Right lobe of liver (tissue), 6 donors: ENCODE results near the gene MYOT. TPM values are rescaled to one million over a fixed set of nuclear protein-coding genes. Genes with fewer than 3 reads are reported as not detected.

Experiments used
- ATAC-seq, 4 donors: fragments of 200-7000 bp; cut with Tn5 transposase; one replicate each; pipeline ENCODE4 v1.9.1; 2020; ENCODE audit warnings: mild to moderate bottlenecking in 4 of 4, moderate library complexity in 4 of 4
- DNase-seq, 3 donors: peaks; one replicate each; pipeline ENCODE4 v3.0.0-alpha.2; 2020
- H3K27ac ChIP-seq, 3 donors: fragments of 200-600 bp; one replicate each; pipeline ENCODE4 v1.8.0; 2022
- H3K27me3 ChIP-seq, 2 donors: fragments of 200-600 bp; one replicate each; pipeline ENCODE4 v1.8.0; 2022
- H3K36me3 ChIP-seq, 4 donors: fragments of 200-600 bp; sonication (generic) in 1 of 4; one replicate each; pipeline versions ENCODE4 v1.5.1 to v1.8.0; 2017 to 2022; ENCODE audit warnings: control low read depth in 1 of 4
- H3K4me1 ChIP-seq, 4 donors: fragments of 200-600 bp; sonication (generic) in 1 of 4; one replicate each; pipeline versions ENCODE4 v1.5.1 to v1.8.0; 2017 to 2022; ENCODE audit warnings: control low read depth in 1 of 4
- H3K4me3 ChIP-seq, 3 donors: fragments of 200-600 bp; one replicate each; pipeline ENCODE4 v1.8.0; 2022
- H3K9me3 ChIP-seq, 4 donors: fragments of 200-600 bp; sonication (generic) in 1 of 4; one replicate each; pipeline versions ENCODE4 v1.5.1 to v1.8.0; 2017 to 2022; ENCODE audit warnings: control low read depth in 1 of 4
- CTCF ChIP-seq, 4 donors: fragments of 200-600 bp in 3 of 4; fragments of 450-650 bp in 1 of 4; IDR thresholded peaks; one replicate each; pipeline versions ENCODE4 v1.5.1 to v1.8.0; 2016 to 2022; ENCODE audit warnings: antibody characterized with exemption in 4 of 4, mild to moderate bottlenecking in 2 of 4
- POLR2A ChIP-seq: fragments of 450-650 bp; IDR thresholded peaks from one replicate; pipeline ENCODE4 v1.6.1; 2017; ENCODE audit warnings: antibody characterized with exemption, mild to moderate bottlenecking
- WGBS: methylation state at CpG from one replicate; pipeline ENCODE4 v1.1.6; 2018; ENCODE audit warnings: low coverage, low lambda C conversion rate; ENCODE audit not compliant: insufficient coverage; ENCODE audit errors: missing lambda C conversion rate; 5-methylcytosine and 5-hydroxymethylcytosine counted together
- intact Hi-C, 2 donors: fragments of 100-400 bp; cut with DNase I; formaldehyde crosslinking; loops; one replicate each; pipeline versions ENCODE4 v1.11.2 to v1.14.1; 2022
- long read RNA-seq: library from polyadenylated mRNA; unstranded; transcript quantifications from one replicate; pipeline ENCODE4 v2.0.0, GENCODE V29; 2019
- total RNA-seq, 6 experiments: library from RNA; depleted of rRNA in 2 of 6; stranded (reverse); fragments of >200 nt in 2 of 6; fragmentation: NEBNext Ultra II Directional in 3 of 6; extraction: Animal tissue kit (Norgen Biotek cat#: 25700) in 3 of 6; gene quantifications; one replicate each; pipeline versions ENCODE4 v1.1.0 to v1.2.4, GENCODE V29; 2016 to 2023
- donor health status: DM: no; HTN: yes; CAD: no.
- donor health status: DM: no; HTN: no; CAD: no.
- donor health status: DM: no; HTN: no; CAD: no.
- donor health status: DM: no; HTN: yes; CAD: no.
- donor health status: DM: no; HTN: yes; CAD: no.

MYOT gene
- under 1 TPM in 5 of 6 experiments, not detected in 1; 0.31 to 0.88 (median 0.53) TPM for total RNA-seq
- long read RNA-seq, result 0 reads

- H3K27ac ChIP-seq, result no peak within 1 kb of the TSS
- ATAC-seq, result no peak
- no peaks in the 10 kb centered on the region for H3K36me3 ChIP-seq
- no peak for DNase-seq
- H3K9me3 ChIP-seq, result no peaks in the 10 kb centered on the region
- no peaks in the 10 kb centered on the region for H3K4me1 ChIP-seq
- H3K4me3 ChIP-seq, result no peak within 1 kb of the TSS
- TF ChIP-seq POLR2A (no peak), CTCF (IDR thresholded peaks at IDR 0.05) (no peak)
- no peaks in the 10 kb centered on the region for H3K27me3 ChIP-seq
- 43% methylated on average over 3 of the region's 3 CpGs for WGBS
- intact Hi-C loops, result no loop called here
Observed at GRCh38 chr5:137867664-137868063, at the start of gene MYOT. MYOT (plus strand) TSS chr5:137867860; CDS start chr5:137870652, 2,792 bp downstream.

GRCh38 chr5:137819766-137820165, 47.9 kb upstream of the MYOT start:
- Histone ChIP-seq H3K27me3 (no peaks in the 10 kb centered on the region), H3K9me3 (no peaks in the 10 kb centered on the region), H3K4me1 (no peaks in the 10 kb centered on the region), H3K4me3 (no peak overlapping the region), H3K27ac (no peak overlapping the region), H3K36me3 (no peaks in the 10 kb centered on the region)
- no peak for ATAC-seq
- no peak for DNase-seq
- 64% methylated on average over 1 of the region's 1 CpG for WGBS
- TF ChIP-seq CTCF (IDR thresholded peaks at IDR 0.05) (no peak), POLR2A (no peak)
- intact Hi-C loops, result no loop called here

GRCh38 chr5:137822158-137822764, 45.4 kb upstream of the MYOT start:
- Histone ChIP-seq H3K36me3 (no peaks in the 10 kb centered on the region), H3K27ac (no peak overlapping the region), H3K27me3 (no peaks in the 10 kb centered on the region), H3K4me3 (no peak overlapping the region), H3K4me1 (no peaks in the 10 kb centered on the region), H3K9me3 (no peaks in the 10 kb centered on the region)
- WGBS, result 43% methylated on average over 6 of the region's 6 CpGs
- intact Hi-C loops, result no loop called here
- TF ChIP-seq CTCF (IDR thresholded peaks at IDR 0.05), result peak; percentile 41 to 58 (median 46)
- no peak for TF ChIP-seq POLR2A
- ATAC-seq (peak; percentile 77 to 84 (median 80)), DNase-seq (peak in 2 of 3 donors; percentile 33 to 49)

DNA sequence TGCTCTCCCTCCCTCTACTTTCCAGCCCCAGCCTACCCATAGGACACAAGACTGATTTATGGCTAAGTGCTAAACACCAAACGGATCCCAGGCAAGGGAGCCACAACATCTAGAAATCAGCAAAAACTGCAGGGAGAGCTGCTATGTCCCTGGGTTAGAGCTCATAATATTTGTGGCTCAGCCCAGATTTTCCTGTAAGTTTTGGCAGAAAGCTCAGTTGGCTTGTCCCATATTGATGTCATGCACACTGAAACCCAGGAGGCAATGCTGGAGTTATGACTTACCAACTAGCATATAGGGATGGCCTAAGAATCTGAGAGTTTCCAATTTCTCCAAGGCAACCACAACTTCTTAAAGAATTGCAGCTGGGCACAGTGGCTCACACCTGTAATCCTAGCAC, 44.7 kb upstream of the MYOT start:
- no peaks in the 10 kb centered on the region for H3K4me1 ChIP-seq
- 100% methylated on average over 1 of the region's 1 CpG for WGBS
- TF ChIP-seq CTCF (IDR thresholded peaks at IDR 0.05), result no peak
- no peak for TF ChIP-seq POLR2A
- no peaks in the 10 kb centered on the region for H3K36me3 ChIP-seq
- H3K27me3 ChIP-seq, result no peaks in the 10 kb centered on the region
- intact Hi-C loops, result no loop called here
- no peak overlapping the region for H3K4me3 ChIP-seq
- H3K9me3 ChIP-seq, result no peaks in the 10 kb centered on the region
- ATAC-seq, result no peak
- no peak for DNase-seq
- no peak overlapping the region for H3K27ac ChIP-seq
